Measurements from ENCODE around the gene IFI16.
A peak's percentile ranks its signal among the peaks of the same experiment; 100 is the strongest.

IFI16 gene

DNA sequence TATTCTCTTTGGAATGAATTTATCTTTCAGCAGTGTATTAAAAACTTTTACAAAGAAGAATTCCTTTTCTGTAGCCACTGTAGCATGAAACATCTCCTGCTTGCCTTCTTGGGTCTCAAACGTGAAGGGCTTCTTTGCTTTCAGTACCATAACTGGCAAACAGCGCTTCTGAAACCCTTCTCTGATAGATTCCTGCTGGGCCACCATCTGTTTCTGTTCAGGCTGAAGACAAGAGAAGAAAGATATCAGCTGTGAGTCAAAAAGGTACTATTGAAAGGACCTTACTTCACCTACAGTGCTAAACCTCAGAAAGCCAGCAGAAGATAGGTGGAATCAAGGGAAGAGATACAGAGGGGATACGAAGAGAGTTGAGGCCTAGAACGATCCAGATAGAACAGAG, 56.4 kb downstream of the IFI16 start:
- DNase-seq (ENCODE audit: low spot score): no peak

DNA sequence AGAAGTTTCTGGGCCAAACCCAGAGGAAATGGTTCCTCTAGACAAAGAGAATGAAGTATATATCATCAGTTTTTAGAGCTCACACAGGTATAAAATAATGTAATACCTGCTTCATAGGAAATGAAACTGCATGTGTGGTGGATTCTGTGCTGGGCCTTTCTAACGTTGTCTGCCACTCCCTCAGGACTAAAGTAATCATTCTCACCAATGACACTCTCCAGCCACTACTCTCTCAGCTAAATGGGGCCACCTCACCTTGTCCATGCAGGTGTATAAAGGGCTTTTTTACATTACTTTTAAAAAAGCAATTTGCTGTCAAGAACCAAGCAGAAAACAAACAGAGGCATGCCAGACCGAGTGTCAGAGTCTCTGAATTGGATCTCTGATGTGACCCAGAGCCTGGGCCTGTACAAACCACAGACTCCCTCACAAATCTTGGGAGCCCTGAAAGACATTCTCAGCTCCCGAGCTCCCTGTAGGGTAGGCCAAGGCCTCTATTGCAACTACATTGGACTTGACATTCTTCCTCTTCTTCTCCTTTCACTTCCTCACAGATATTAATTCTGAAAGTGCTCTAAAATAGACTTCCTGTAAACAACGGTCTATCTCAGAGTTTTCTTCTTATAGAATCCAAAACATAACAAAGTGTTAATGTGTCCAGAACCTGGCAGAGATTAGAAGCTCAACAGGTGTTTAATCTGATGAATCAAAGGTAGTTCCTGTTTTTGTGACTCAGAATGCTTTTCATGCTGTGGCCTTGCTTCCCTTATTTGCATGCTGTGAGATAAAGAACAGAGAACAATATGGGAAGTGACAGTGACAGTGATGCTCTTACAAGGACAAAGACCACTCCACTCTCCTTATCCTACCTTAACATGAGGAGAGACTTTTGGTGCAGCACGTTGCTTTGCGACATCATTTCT, 58.3 kb downstream of the IFI16 start:
- DNase-seq (ENCODE audit: low spot score): no peak

DNA sequence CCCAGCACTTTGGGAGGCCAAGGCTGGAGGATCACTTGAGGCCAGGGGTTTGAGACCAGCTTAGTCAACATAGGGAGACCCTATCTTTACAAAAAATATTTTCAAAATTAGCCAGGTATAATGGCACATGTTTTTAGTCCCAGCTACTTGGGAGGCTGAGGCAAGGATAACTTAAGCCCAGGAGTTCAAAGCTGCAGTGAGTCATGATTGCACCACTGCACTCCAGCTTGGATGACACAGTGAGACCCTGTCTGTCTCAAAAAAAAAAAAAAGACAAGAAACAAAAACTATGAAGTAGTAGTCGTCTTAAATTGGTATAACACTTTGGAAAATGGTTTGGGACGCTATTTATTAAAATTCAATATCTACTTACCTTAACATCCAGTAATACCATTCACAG, 59.2 kb downstream of the IFI16 start:
- DNase-seq (ENCODE audit: low spot score): no peak

DNA sequence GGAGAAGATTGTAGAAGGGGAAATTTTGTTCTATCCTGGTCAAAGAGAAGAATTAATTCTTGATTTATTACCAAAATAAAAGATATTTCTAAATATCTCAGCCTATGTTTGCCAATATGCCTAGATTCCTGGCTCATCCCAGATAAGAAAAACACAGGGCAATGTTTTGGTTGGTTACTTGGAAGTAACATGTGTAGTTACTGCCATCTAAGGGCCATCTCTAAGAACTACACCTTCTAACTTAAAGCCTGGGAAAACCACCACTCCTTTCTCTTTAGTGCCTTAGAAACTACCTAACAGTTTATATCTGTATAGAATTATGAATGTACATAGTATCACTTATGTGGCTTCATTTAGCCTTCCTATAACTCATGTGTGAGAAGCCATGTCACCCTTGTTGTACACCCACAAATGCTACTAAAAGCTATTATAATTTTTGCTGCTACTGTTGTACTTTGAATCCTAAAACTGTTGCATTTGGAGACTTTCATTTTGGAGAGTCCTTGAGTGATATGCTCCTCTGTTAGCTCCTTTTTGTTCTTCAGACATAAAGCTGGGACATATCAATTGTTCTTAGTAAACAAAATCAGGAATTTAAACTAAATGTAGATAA, 62.4 kb downstream of the IFI16 start:
- peak; percentile 53 for DNase-seq (ENCODE audit: low spot score)

DNA sequence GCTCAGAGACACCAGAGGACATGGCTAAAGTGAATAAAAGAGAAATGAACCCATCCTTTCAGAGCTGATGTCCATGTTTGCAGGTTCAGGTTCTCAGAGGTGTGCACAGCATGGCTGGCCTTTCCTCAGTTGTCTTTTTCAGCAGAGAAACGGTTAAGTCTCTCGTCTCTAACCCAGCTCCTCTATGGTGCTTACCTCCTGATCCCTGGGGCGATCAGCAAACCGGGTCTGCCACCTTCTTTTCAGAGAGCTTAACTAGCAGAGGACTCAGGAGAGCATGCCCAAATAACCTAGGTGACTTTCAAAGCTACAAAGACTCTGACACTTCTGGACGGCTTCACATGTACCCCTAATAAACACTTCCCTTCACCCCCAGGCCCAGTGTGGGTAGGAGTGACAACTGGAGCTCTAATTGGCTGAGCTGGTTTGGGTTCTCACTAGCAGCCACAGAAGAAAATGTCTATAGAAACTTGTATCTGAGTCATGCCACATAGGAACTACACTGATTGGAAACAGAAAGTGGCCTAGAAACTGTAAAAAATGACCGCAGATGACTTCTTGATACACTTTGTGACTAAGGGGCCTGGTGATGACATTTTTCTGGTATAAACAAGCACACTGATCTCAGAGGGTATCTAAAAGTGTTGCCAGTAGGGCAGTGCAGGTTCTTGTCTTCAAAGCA, 66.9 kb downstream of the IFI16 start, which contains the start of gene AIM2:
Gene AIM2 (minus strand): TSS at position 329 of the 682 bp plus-strand sequence. CDS start 3,267 bp downstream, outside the sequence.
- no peak for DNase-seq (ENCODE audit: low spot score)

DNA sequence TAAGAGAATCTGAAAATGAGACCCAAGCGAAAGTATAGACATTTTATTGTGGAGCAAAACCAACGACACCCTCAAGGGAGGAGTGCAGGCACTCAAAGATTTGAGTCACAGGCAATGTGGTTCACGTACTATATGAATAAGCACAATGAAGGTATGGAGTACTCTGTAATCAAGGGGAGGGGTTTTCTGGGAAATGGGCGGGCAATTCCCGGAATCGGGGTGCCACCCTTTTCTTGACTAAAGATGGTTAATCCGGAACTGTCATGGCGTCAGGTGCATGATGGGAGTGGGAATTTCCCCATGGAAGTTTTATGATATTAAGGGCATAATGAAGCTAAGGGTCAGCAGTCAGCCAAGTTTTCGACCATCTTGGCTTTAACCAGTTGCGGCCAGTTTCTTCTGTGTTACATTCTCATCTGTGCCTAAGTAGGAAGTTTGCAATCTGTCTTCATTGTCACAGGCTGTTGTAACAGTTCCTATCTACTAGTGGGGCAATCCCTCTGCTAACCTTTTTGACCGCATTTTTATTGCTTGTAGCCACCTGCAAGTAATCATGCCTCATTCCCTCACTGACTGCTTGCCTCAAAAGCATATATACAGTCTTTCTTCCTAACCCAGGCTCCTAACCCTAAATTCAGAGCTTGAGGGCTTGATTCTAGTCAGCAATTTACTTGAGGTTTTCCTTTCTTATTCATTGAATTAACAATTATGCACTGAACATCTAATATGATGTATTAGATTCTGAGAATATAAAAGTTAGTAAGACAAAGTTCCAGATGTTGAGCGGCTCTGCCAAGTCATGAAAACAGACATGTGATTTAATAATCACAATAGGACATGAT, 67.6 kb downstream of the IFI16 start:
- no peak for DNase-seq (ENCODE audit: low spot score)

DNA sequence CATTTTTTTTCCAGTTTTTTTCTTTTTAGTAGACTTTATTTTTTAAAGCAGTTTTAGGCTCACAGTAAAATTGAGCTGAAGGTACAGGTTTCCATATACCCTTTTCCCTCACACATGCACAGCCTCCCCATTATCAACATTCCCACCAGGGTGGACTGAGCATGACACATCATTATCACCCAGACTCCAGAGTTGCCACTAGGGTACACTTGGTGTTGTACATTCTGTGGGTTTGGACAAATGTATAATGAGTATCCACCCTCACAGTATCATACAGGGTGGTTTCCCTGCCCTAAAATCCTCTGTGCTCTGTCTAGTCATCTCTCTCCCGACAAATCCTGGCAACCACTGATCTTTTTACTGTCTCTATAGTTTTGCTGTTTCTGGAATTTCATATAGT, 69.8 kb downstream of the IFI16 start:
- DNase-seq (ENCODE audit: low spot score): no peak

DNA sequence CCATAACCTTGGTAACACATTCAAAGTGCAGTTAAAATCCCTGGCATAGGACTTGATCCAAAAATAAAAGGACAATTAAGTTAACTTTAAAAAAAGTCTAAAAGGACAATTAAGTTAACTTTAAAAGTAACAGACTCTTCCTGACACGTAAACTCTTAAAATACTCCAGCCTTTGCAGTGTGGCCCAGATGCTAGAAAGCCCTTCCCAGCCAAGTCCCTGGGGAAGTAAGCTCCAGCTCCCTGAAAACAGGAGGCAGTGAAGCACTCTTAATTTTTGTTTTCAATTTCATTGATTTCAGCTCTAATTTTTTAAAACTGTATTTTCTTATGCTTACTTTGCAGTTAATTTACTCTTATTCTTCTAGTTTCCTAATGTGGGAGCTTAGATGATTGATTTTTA, 71.9 kb downstream of the IFI16 start:
- DNase-seq (ENCODE audit: low spot score): no peak

DNA sequence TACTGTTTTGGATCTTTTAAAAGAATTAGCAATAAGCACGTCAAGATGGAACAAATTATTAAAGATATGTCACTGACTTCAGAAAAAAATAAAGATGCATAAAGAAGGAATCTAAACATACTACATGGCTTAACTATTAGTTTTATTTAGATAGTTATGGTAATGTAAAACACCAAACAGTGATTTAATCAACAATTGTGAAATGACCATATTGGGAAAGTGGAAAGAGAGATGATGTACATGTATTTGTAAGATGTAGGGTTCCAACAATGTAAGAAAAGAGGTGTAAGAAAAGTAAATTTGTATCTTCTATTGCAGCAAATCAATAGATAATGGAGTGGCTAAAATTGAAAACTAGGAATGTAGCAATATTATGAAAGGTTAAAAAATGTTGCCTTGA, 73.3 kb downstream of the IFI16 start:
- DNase-seq (ENCODE audit: low spot score): no peak

DNA sequence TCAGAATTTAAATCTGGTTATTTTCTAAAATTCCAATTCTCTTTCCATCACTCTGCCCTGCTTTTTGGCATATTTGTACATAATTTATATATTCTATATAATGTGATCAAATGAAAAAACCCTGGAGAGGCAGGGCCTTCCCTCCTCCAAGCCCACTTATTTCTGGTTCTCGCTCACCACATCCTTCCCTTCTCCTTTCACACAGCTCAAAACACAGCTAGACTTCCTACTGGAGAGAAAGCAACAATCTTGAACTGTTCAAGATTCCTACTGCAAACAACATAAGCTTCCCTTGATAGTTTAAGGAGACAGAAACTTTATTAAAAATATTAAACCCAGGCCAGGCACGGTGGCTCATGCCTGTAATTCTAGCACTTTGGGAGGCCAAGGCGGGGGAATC, 74.4 kb downstream of the IFI16 start:
- no peak for DNase-seq (ENCODE audit: low spot score)

DNA sequence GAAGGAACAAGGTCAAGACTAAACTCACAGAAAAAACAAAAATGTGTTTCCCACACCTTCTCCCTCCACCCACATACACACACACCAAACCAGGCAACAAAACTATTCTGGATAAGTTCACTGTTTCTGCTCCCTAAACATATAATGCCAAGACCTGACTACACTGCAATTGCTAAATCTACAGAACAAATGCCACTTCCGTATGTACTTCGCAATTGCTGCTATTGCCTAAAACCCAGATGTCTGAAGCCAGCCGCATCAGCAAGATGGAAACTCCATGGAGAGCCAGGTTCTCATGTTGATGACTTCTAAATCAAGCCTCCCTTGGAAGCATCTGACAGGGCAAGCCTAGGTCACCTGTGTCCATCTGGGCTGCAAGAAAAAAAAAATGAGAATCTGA, 75.2 kb downstream of the IFI16 start:
- no peak for DNase-seq (ENCODE audit: low spot score)

DNA sequence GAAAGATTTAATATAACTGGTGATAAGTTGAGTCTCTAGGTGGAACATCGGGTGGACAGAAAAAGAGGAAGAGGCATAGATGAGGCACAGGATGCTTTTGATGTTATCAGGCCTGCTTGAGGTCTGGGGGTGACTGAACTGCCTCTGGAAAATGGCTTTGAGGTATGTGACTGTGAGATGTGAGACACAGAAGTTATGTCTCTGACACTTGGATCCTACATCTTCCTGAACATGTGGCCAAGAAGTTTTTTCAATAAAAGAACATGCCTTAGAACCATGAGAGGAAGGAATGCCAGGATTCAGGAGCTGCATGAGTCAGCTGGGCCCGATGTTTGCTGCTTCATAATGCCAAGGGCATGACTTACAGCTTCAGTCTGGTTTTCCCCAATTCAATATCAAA, 78.3 kb downstream of the IFI16 start:
- DNase-seq (ENCODE audit: low spot score): no peak

DNA sequence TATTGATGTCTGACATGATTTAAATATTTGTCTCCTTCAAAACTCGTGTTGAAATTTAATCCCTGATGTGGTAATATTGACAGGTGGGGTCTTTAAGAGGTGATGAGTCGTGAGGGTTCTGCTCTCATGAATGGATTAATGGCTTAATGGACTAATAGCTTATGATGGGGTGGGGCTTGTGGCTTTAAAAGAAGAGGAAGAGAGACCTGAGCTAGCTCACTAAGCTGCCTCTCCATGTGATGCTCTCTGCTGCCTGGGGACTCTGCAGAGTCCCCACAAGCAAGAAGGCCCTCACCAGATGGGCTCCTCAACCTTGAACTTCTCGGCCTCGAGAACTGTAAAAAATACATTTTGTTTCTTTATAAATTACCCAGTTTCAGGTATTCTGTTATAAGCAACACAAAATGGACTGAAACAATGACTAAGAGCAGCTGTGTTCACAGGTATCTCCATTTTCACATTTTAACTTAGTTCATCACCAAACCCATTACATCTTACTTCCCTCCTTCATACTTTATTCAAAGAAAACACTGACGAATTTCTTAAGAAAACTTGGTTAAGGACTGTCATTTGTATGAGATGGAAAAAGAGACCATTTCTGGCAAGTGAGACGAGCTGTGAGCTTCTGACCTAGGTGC, 79.0 kb downstream of the IFI16 start:
- no peak for DNase-seq (ENCODE audit: low spot score)

DNA sequence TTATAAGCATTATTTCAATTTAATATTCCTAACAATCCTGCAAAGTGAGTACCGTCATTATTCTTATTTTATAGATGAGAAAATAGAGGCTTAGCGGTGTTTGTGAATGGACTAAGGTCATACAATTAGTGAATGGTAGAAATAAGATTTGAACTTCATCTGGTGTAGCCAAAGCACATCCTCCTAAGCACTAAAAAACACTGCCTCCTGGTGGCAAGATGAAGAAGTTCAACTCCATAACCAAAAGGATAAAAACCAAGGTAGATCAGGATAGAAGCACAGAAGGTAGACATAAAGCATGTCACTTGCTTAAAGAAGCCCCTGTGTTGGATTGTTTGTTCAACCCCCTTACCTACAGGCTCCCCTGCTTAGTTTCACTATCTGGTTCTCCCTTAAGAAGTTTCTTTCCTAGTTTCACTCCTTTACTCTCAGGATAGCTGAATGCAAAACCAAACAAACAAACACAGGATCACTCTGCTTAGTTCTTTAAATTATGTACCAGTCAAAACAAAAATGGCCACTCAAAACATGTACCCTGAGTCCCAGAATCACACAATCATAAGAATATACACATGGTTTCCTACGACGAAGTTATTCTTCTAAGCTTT, 79.6 kb downstream of the IFI16 start:
- peak; percentile 24 for DNase-seq (ENCODE audit: low spot score)

DNA sequence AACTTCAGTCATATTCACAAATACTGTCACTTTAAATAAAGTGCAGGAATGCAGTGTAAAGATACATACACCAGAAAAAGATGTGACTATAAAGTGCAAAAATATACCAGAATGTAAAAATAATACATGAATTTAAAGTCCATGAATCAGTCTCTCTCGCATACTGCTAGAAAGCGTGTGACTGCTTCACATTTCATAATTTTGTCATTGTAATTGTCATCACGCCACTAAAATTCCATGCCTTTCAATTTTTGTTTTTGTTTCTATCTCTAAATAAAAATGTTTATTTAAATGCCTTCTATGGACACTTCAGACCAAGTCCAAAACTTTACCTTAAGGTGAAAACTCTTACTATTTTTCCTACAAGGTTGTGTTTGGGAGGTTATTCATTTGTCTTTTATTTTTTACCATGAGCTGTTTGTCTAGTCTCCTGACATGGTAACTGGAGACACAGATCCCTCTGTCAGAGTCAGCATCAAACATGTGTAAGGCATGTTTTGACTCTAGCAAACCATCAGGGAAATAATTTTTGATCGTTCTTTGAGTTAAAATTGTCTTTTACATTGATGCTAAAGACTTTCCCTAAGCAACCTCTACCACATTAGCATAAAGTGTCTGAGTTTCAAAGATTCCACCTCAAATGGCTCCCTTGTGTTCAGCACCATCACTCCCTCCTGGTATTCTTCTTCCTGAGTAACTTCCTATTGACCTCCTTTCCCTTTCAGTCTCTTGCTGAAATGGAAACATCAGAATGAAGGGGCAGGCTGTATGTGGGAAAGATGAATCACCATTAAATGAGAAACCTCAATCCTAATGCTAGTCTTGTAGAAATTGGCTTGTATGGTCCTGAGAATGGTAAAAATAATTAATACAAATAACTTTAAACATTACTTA, 80.8 kb downstream of the IFI16 start:
- no peak for DNase-seq (ENCODE audit: low spot score)

DNA sequence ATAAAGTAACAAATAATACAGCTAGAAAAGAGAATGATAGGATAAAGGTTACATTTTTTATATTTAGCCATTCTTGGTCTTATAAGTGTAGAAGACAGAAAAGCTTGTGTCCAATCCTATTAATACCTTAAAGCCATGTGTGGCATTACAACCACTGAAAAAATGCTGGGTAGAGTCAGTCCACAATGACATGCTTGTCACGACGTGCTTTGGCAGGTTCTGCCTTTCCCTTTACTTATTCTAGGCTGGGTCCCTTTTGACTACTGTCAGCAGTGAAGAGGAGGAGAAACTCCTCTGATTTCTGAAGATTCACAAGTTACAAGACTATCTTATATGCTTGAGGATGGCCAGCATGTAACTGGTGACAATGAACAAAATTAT, 81.5 kb downstream of the IFI16 start:
- no peak for DNase-seq (ENCODE audit: low spot score)

DNA sequence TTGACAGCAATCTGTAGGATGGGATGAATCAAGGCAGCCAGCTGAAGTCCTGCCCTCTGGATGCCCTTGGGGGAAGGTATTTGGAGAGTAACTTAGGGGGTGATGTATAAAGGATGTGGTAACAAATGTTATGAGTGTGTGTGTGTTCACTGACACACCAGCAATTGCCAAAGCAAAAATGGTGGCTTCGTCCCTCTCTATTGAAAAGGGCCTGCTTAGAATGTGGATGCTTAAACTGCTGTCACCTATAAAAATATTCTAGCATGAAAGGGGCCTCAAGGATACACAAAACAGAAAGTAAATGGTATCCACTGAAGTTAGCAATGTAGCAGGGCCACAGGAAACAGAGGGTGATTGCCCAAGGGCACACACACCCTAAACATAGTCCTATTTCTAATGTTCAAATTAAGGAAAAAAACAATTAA, 81.9 kb downstream of the IFI16 start:
- no peak for DNase-seq (ENCODE audit: low spot score)

DNA sequence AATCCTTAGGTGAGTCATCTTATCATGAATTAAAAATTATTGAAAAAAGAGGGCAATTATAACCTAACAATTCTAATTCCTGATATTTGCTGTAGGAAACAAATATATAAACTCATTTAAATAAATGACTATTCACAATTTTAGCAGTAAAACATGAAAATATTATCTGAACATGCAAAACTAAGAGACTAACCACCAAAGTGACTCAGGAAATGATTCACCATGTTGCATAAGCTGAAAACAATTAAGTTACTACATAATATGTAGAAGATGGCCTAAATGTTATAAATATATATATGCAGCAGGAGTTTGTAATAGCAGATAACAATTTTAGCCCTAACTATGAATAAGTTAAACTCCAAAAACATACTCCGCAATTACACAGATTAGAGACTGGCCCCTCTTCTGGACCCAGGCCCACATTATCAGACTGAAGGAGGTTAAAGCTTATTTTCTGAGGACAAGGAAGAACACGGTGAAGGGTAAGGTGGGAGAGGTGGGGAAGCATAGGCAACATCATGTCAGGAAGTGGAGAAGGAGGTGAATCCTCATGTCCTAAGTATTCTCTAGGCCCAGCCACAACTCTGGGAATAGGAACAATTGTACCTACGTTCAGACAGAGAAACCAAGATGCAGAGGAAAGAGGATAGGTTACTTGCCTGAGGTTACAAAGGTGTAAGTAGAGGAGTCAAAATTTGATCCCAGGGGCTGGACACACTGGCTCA, 82.5 kb downstream of the IFI16 start:
- DNase-seq (ENCODE audit: low spot score): no peak

DNA sequence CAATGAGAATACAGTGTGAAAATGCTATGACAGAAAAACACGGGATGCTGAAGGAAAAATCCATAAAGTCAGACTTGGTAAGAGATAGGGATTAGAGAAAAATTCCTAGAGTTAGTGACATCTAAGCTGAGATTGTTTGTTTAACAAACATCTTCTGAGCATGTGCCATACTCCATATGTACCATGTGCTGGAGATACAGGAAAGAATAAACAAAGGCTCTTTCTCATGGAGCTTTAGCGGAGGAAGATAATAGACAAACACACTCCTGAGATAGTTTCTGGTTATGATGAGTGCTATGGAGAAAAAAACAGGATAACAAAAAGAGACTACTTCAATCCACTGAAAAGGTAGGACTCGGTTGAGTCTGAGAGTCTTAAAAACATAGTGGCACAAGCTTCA, 88.9 kb downstream of the IFI16 start:
- no peak for DNase-seq (ENCODE audit: low spot score)

Measured in iPS-NIHi11 (cell line).